SW 1271 (cell line): ENCODE results near the gene C10orf90.

Experiments used
- DNase-seq, 2 experiments: peaks; one replicate each; lab custom pipeline; 2025; lab: John Stamatoyannopoulos, UW

The C10orf90 gene

GRCh38 chr10:126549344-126549743 lies 121.1 kb downstream of the C10orf90 start:
- no peak for DNase-seq

DNA sequence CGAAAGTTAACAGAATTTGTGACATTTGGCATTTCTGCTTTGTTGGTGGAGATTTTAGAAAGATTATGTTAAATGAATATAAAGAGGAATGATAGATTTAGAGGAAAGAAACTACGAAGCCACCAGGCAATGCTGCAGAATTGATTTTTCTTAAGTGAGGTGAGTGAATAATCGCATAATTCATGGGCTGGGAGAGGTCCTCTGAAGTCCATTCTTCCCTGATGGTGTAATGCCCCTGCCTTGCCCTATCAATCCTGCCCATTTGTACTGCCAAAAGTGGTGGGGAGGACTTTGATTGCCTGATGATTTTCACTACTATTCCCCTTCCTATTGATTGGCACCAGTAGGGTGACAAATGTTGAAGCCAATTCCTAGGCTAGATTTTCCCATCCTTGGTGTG lies 125.9 kb downstream of the C10orf90 start:
- no peak for DNase-seq

GRCh38 chr10:126538439-126539135 lies 131.9 kb downstream of the C10orf90 start:
- no peak for DNase-seq

DNA sequence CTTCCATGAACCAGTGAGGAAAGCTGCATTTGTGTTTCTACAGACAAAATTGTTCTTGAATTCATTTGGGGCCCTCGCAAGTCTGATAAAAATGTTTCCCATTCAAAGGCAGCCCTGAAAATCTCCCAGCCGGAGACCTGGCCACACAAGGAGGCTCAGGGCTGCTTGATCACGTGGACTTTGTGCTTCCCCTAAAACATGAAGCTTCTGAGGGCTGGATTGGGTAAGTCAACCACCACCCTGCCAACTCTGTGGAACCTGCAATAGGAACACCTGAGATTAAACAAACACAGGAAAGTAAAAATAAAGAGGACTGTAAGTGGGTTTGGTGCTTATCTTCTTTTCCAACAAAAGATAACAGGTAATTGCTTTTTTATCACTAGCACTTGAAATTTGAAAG lies 133.8 kb downstream of the C10orf90 start:
- no peak for DNase-seq

GRCh38 chr10:126536148-126536547 lies 134.3 kb downstream of the C10orf90 start:
- DNase-seq, result no peak

- DNase-seq, result no peak
Measured at GRCh38 chr10:126533644-126534043, 136.8 kb downstream of the C10orf90 start.

DNA sequence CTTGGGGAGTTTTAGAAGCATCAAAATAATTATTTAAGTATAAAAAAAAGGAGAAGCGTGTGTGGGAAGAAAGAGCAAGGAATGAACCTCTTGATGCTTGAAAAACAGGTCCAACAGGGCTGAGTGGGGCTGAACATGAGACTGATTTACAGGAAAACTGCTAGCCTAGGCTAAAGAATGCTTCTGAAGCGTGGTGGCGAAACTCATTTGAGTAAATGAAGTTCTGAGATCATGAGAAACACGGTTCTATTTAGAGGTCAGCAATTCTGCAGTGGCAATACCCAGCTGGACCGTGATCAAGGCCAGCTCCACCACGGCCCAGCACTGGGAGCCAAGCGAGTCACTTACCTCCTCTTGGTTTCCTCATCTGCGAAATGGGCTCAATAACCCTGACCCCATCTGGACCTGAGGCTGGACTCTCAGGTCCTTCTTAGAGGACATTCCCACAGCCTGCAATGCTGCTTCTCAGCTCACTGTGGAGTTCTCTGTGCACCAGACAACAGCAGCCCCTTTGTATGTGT lies 142.1 kb downstream of the C10orf90 start:
- DNase-seq, result no peak

- no peak for DNase-seq
Measured at GRCh38 chr10:126527645-126528314, 142.7 kb downstream of the C10orf90 start.

GRCh38 chr10:126525326-126525725 lies 145.2 kb downstream of the C10orf90 start:
- DNase-seq, result no peak

- DNase-seq, result no peak
Measured at GRCh38 chr10:126524526-126524925, 146.0 kb downstream of the C10orf90 start.

DNA sequence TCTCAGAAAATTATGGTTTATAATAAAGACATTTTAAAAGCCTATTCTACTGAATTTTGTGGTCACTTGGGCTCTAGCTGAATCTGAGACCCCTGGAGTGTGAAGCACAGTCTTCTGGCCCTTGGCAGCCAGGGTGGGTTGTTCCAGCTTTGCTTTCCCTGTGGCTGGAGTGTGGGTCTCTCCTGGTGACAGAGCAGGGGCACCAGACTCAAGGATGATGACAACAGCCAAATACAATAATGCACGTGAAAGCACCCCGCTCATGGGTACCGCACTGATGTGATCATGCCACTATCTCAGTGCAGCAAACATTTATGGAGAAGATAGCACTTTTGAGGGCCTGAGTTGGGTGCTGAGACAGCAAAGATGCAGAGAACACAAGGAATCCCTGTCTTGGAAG lies 147.4 kb downstream of the C10orf90 start:
- DNase-seq, result no peak

- peak in 1 of 2 experiments; percentile 0 for DNase-seq
Measured at GRCh38 chr10:126521399-126521798, 149.1 kb downstream of the C10orf90 start.

GRCh38 chr10:126520751-126521317 lies 149.7 kb downstream of the C10orf90 start:
- DNase-seq, result no peak

- no peak for DNase-seq
Measured at GRCh38 chr10:126519992-126520391, 150.5 kb downstream of the C10orf90 start.

DNA sequence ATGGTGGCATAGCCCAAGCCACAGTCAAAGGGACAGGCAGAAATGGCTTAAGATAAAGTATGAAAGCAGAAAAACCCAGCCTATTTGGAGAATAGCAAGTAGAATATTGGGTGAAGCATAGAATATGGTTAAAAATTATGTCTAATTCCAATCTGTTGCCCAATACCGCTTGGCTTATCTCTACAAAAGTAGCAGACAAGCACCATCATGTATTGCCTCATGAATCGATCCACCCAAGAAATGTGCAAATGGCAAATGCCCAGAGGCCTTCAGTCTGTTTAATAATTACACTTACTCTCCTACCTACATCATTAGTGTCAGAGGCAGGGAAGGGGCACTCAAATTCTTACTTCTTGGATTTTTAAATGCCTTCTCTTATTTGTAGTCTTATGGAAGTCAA lies 151.3 kb downstream of the C10orf90 start:
- no peak for DNase-seq

DNA sequence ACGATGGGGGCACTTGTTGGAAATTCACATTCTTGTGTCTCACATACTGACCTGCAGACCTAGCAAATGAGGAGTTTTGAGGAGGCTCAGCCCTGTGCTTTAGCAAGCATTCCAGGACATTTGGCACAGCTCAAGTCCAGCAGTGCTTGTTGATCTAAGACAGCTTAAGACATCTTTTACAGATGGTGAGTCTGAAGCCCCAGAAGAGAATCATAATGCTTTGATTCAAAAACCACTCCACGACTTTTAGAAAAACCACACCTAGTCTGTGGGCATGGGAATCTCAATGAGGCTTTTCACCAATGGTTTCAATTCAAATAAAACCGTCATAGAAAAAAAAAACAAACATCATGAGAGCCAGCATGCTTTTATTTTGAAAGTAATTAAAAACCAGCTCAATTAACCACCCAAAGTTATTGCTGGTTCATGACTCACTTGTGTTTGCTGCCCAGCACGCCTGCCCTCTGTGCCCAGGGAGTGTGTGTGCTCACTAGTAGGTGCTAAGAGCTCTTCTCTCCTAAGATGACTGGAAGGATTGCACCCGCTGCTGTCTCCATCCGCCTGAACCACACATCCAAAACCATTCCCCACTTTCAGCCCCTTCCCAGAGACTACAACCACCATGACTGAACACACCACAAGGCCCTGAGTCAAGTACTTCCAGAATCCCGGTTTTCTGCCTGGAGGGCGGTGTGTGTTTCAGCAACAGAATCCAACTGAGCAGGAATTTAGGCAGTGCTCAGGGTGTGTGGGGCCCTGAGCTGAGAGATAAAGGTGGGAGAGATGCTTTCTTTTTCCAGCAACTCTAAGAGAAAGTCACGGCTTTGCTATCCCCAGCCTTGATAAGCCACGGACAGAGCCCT lies 152.0 kb downstream of the C10orf90 start:
- DNase-seq, result no peak

DNA sequence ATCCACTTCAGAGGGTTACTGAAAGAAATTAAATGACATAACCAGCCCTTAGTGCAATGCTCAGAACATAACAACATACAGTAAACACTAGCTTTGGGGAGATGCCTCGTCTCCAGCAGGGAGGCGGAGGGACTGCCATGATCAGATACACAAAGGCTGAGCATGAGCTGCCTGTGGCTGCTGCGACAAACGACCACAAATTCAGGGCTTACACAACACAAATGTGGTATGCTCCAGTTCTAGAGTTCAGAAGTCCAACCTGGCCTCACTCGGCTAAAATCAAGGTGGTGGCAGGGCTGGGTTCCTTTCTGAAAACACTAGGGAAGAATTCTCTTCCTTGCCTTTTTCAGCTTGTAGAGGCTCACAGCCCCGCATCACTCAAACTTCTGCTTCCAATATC lies 154.0 kb downstream of the C10orf90 start:
- no peak for DNase-seq

DNA sequence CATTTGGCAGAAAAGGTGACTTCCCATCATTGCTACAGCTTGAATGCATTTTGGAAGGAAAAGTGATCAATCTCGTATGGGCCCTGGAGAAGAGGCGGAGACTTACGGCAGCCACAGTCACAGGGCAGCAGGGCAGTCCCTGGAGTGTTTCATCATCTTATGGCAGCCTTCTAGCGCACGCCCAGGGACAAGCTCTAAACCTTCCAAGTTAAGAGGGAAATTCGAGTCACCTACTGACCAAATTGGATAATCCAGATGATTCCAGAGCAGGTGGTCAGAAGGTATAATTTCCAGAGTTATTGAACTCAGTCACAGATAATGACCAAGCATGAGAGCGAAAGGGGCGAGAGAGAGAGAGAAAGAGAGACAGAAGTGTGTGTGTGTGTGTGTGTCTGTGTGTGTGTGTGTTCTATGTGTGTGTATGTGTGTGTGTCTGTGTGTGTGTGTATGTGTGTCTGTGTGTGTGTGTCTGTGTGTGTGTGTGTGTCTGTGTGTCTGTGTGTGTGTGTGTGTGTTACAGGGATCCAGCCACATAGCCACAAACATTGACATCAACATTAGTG lies 158.5 kb downstream of the C10orf90 start:
- no peak for DNase-seq

GRCh38 chr10:126509182-126509581 lies 161.3 kb downstream of the C10orf90 start:
- DNase-seq, result no peak

GRCh38 chr10:126508535-126509040 lies 161.9 kb downstream of the C10orf90 start:
- DNase-seq, result no peak

DNA sequence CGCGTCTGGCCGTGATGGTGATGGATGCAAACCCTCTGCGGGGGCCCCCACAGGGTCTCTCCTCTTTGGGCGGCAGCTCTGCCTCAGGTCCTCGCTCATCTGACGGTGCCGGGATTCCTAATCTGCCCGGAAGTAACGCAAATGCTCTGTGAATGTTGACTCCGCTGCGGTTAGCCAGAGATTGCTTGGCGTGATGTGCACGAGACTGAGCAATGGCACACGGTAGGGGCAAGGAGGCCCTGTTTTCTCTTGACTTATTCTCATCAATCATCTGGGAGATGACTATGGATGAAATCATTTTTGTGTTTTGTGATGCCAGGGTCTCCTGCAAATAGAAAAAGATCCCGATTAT lies 165.8 kb downstream of the C10orf90 start:
- no peak for DNase-seq
